HEK293 (cell line): ENCODE measurements around the gene PROKR2.

Experiments used
- CTCF ChIA-PET: fragments of 350-600 bp; formaldehyde crosslinking; extraction: SDS; loops from one replicate; lab custom pipeline; 2021; ENCODE audit warnings: antibody characterized with exemption; lab: Yijun Ruan, JAX
- POLR2A ChIA-PET: fragments of 300-600 bp; formaldehyde crosslinking; extraction: SDS; loops from one replicate; lab custom pipeline; 2020; ENCODE audit warnings: antibody characterized with exemption, inconsistent platforms; lab: Yijun Ruan, JAX
- H3K27ac ChIP-seq: fragments of 200-500 bp; sonication (Bioruptor generic); 2 replicates; pipeline ENCODE4 v1.5.1; 2014; ENCODE audit warnings: low read depth, low read length, control low read depth, inconsistent platforms; ENCODE audit errors: extremely low read depth
- H3K36me3 ChIP-seq, 2 experiments: fragments of 200-500 bp in 1 of 2; sonication (Bioruptor generic) in 1 of 2; 1 replicate in 1 of 2; 2 replicates in 1 of 2; pipeline ENCODE4 v1.5.1; 2014 to 2017; ENCODE audit warnings: inconsistent platforms in 2 of 2, low read length in 2 of 2; ENCODE audit not compliant: control insufficient read depth in 2 of 2, insufficient read depth in 1 of 2
- H3K4me1 ChIP-seq: fragments of 200-500 bp; sonication (Bioruptor generic); 2 replicates; pipeline ENCODE4 v1.5.1; 2014; ENCODE audit warnings: mild to moderate bottlenecking, low read length, inconsistent platforms; ENCODE audit not compliant: control insufficient read depth, insufficient read depth
- H3K4me3 ChIP-seq: 2 replicates; pipeline ENCODE4 v1.5.1; 2011; ENCODE audit warnings: low read depth, mild to moderate bottlenecking, control low read depth, low read length, moderate library complexity
- H3K9me3 ChIP-seq: fragments of 200-500 bp; sonication (Bioruptor generic); 2 replicates; pipeline ENCODE4 v1.5.1; 2014; ENCODE audit warnings: low read depth, low read length, inconsistent platforms; ENCODE audit not compliant: control insufficient read depth, insufficient read depth
- BCL11A ChIP-seq: fragments of 450-650 bp; formaldehyde crosslinking; IDR thresholded peaks from 2 replicates; pipeline ENCODE4 v1.5.1; 2016; ENCODE audit warnings: low read depth, missing biosample characterization, missing genetic modification characterization
- GLI2 ChIP-seq: fragments of 450-650 bp; formaldehyde crosslinking; IDR thresholded peaks from 2 replicates; pipeline ENCODE4; 2017; ENCODE audit warnings: missing biosample characterization, missing genetic modification characterization, low read depth, borderline replicate concordance
- GLIS2 ChIP-seq: fragments of 450-650 bp; formaldehyde crosslinking; IDR thresholded peaks from 2 replicates; pipeline ENCODE4 v1.5.1; 2016; ENCODE audit warnings: missing biosample characterization, missing genetic modification characterization
- KLF10 ChIP-seq: fragments of 450-650 bp; IDR thresholded peaks from 2 replicates; pipeline ENCODE4 v1.5.1; 2018; ENCODE audit warnings: missing biosample characterization, mild to moderate bottlenecking, missing genetic modification characterization
- SP3 ChIP-seq: fragments of 450-650 bp; formaldehyde crosslinking; IDR thresholded peaks from 2 replicates; pipeline ENCODE4 v1.5.1; 2016; ENCODE audit warnings: missing biosample characterization, missing genetic modification characterization
- YY1 ChIP-seq: fragments of 450-650 bp; formaldehyde crosslinking; IDR thresholded peaks from 2 replicates; pipeline ENCODE4 v1.5.1; 2018; ENCODE audit warnings: missing biosample characterization, missing genetic modification characterization
- YY2 ChIP-seq: fragments of 450-650 bp; formaldehyde crosslinking; IDR thresholded peaks from 2 replicates; pipeline ENCODE4 v1.5.1; 2016; ENCODE audit warnings: missing biosample characterization, missing genetic modification characterization
- ZBTB20 ChIP-seq: fragments of 450-650 bp; formaldehyde crosslinking; IDR thresholded peaks from 2 replicates; pipeline ENCODE4 v1.5.1; 2016; ENCODE audit warnings: missing biosample characterization, missing genetic modification characterization
- ZFP41 ChIP-seq: fragments of 450-650 bp; formaldehyde crosslinking; IDR thresholded peaks from 2 replicates; pipeline ENCODE4 v1.5.1; 2016; ENCODE audit warnings: missing biosample characterization, missing genetic modification characterization, borderline replicate concordance
- ZFP69B ChIP-seq: fragments of 450-650 bp; formaldehyde crosslinking; IDR thresholded peaks from 2 replicates; pipeline ENCODE4 v1.5.1; 2016; ENCODE audit warnings: missing biosample characterization, missing genetic modification characterization
- ZNF10 ChIP-seq: fragments of 450-650 bp; formaldehyde crosslinking; IDR thresholded peaks from 2 replicates; pipeline ENCODE4 v1.5.1; 2017; ENCODE audit warnings: missing biosample characterization, missing genetic modification characterization
- ZNF112 ChIP-seq: fragments of 450-650 bp; formaldehyde crosslinking; IDR thresholded peaks from 2 replicates; pipeline ENCODE4 v1.5.0; 2017; ENCODE audit warnings: missing biosample characterization, missing genetic modification characterization
- ZNF266 ChIP-seq: fragments of 450-650 bp; formaldehyde crosslinking; IDR thresholded peaks from 2 replicates; pipeline ENCODE4 v1.5.1; 2016; ENCODE audit warnings: missing biosample characterization, missing genetic modification characterization, low read depth
- ZNF335 ChIP-seq: fragments of 450-650 bp; formaldehyde crosslinking; conservative IDR thresholded peaks from 2 replicates; pipeline ENCODE4 v1.5.1; 2016; ENCODE audit warnings: missing biosample characterization, missing genetic modification characterization
- ZNF510 ChIP-seq: fragments of 450-650 bp; formaldehyde crosslinking; IDR thresholded peaks from 2 replicates; pipeline ENCODE4 v1.5.1; 2018; ENCODE audit warnings: mild to moderate bottlenecking, missing genetic modification characterization, missing biosample characterization; ENCODE audit not compliant: insufficient replicate concordance
- ZNF549 ChIP-seq: fragments of 450-650 bp; IDR thresholded peaks from 2 replicates; pipeline ENCODE4 v1.5.1; 2018; ENCODE audit warnings: missing biosample characterization, missing genetic modification characterization, mild to moderate bottlenecking, inconsistent platforms, moderate library complexity
- ZNF658 ChIP-seq: fragments of 450-650 bp; formaldehyde crosslinking; IDR thresholded peaks from 2 replicates; pipeline ENCODE4; 2016; ENCODE audit warnings: missing biosample characterization, missing genetic modification characterization
- ZNF791 ChIP-seq: fragments of 450-650 bp; formaldehyde crosslinking; IDR thresholded peaks from 2 replicates; pipeline ENCODE4 v1.5.1; 2016; ENCODE audit warnings: missing biosample characterization, missing genetic modification characterization
- ZNF792 ChIP-seq: fragments of 450-650 bp; formaldehyde crosslinking; IDR thresholded peaks from 2 replicates; pipeline ENCODE4 v1.5.1; 2016; ENCODE audit warnings: missing biosample characterization, missing genetic modification characterization
- ZNF837 ChIP-seq: fragments of 450-650 bp; formaldehyde crosslinking; IDR thresholded peaks from 2 replicates; pipeline ENCODE4 v1.5.1; 2016; ENCODE audit warnings: missing biosample characterization, missing genetic modification characterization
- TF ChIP-seq, protein P1 (sequence below): fragments of 450-650 bp; formaldehyde crosslinking; IDR thresholded peaks from 2 replicates; pipeline ENCODE4 v1.5.1; 2016; ENCODE audit warnings: missing biosample characterization, missing genetic modification characterization
- TF ChIP-seq, protein P2 (sequence below): fragments of 450-650 bp; formaldehyde crosslinking; IDR thresholded peaks from 2 replicates; pipeline ENCODE4 v1.5.1; 2017; ENCODE audit warnings: missing biosample characterization, mild to moderate bottlenecking, missing genetic modification characterization, moderate library complexity
- TF ChIP-seq, protein P3 (sequence below): fragments of 450-650 bp; formaldehyde crosslinking; optimal IDR thresholded peaks from 2 replicates; pipeline ENCODE3; 2016; ENCODE audit warnings: missing biosample characterization, mild to moderate bottlenecking, missing genetic modification characterization
- TF ChIP-seq, protein P4 (sequence below): fragments of 450-650 bp; formaldehyde crosslinking; IDR thresholded peaks from 2 replicates; pipeline ENCODE4 v1.5.1; 2016; ENCODE audit warnings: missing biosample characterization, missing genetic modification characterization
- TF ChIP-seq, protein P5 (sequence below): fragments of 450-650 bp; formaldehyde crosslinking; IDR thresholded peaks from 2 replicates; pipeline ENCODE4 v1.5.1; 2016; ENCODE audit warnings: missing biosample characterization, missing genetic modification characterization

PROKR2 gene

DNA sequence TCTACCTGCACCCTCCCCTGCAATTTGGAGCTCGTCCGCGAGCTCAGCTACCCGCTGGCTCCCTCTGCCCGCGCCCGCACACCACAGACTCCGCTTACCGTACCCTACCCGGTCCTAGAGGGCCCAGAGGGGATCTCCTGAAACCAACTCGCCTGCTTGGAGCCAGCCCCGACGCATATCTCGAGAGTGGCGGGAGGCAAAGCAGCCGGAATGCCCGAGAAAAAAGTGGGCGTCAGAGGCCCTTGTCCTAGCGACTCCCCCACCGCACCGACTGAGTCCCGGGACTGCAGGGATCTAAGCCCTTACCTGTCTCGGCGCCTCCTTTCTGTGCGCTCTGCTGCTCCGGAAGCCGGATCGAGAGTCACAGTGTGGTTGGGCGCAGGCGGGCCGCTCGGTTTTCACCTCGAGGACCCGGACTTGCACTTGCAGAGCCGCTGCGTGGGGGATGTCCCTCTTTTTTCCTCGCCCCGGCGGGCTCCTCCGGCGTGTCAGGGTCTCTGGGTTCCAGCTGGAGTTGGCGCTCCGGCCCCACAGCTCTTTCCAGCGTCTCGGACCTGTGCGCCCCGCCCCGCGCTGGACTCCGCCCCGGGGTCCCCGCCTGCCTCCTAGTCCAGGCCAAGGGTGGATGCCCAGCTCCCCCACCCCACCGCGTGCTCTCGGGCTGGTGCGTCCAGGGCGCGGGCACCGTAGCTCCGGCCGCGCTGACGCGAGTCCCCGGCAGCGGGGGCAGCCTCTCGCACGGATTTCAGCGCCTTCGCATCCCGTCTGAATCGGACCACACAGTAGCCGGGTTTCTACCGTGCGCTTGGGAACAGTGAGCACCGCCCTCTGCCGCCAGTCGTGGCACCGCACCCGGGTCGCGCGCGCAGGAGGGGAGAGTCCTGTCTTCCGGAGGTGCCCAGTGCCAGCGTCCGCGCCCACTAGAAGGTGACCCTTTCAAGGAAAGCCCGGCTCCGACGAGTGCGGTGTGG is at the start of gene PROKR2:
TSS of gene PROKR2 (minus strand) at position 767 of the 971 bp plus-strand sequence. CDS start 2,585 bp downstream, outside the sequence.
- H3K27ac ChIP-seq = no peak within 1 kb of the TSS
- peak within 1 kb of the TSS; percentile 26 for H3K4me3 ChIP-seq
- no peak for TF ChIP-seq YY2
- TF ChIP-seq SP3 (tag by site-specific recombination) = 0 out of 2 replicates have a peak, but pooled peaks have one; percentile 23
- no peak for TF ChIP-seq GLIS2
- TF ChIP-seq, protein P1, sequence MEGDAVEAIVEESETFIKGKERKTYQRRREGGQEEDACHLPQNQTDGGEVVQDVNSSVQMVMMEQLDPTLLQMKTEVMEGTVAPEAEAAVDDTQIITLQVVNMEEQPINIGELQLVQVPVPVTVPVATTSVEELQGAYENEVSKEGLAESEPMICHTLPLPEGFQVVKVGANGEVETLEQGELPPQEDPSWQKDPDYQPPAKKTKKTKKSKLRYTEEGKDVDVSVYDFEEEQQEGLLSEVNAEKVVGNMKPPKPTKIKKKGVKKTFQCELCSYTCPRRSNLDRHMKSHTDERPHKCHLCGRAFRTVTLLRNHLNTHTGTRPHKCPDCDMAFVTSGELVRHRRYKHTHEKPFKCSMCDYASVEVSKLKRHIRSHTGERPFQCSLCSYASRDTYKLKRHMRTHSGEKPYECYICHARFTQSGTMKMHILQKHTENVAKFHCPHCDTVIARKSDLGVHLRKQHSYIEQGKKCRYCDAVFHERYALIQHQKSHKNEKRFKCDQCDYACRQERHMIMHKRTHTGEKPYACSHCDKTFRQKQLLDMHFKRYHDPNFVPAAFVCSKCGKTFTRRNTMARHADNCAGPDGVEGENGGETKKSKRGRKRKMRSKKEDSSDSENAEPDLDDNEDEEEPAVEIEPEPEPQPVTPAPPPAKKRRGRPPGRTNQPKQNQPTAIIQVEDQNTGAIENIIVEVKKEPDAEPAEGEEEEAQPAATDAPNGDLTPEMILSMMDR = peak; percentile 47; the same call in 1 of the 2 replicates
- no peak for TF ChIP-seq ZNF658 (tag by site-specific recombination)
- no peak for TF ChIP-seq ZNF10 (tag by site-specific recombination)
- TF ChIP-seq, protein P2, sequence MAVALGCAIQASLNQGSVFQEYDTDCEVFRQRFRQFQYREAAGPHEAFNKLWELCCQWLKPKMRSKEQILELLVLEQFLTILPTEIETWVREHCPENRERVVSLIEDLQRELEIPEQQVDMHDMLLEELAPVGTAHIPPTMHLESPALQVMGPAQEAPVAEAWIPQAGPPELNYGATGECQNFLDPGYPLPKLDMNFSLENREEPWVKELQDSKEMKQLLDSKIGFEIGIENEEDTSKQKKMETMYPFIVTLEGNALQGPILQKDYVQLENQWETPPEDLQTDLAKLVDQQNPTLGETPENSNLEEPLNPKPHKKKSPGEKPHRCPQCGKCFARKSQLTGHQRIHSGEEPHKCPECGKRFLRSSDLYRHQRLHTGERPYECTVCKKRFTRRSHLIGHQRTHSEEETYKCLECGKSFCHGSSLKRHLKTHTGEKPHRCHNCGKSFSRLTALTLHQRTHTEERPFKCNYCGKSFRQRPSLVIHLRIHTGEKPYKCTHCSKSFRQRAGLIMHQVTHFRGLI (tag by site-specific recombination) = peak; percentile 68; the same call in 1 of the 2 replicates
- TF ChIP-seq ZNF792 (tag by site-specific recombination) = no peak
- no peak for TF ChIP-seq ZNF112 (tag by site-specific recombination)
- TF ChIP-seq BCL11A (tag by site-specific recombination) = no peak
- TF ChIP-seq ZNF266 (tag by site-specific recombination) = no peak
- TF ChIP-seq ZBTB20 (tag by site-specific recombination) = peak; percentile 27; the same call in 1 of the 2 replicates
- no peak for TF ChIP-seq ZFP69B (tag by site-specific recombination)
- TF ChIP-seq ZNF335 (tag by site-specific recombination) = peak; percentile 77
- TF ChIP-seq, protein P3, sequence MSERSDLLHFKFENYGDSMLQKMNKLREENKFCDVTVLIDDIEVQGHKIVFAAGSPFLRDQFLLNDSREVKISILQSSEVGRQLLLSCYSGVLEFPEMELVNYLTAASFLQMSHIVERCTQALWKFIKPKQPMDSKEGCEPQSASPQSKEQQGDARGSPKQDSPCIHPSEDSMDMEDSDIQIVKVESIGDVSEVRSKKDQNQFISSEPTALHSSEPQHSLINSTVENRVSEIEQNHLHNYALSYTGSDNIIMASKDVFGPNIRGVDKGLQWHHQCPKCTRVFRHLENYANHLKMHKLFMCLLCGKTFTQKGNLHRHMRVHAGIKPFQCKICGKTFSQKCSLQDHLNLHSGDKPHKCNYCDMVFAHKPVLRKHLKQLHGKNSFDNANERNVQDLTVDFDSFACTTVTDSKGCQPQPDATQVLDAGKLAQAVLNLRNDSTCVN = peak; percentile 30
- ChIA-PET CTCF (interaction anchor here (0.7 to 1.0 kb wide), 3 partner anchors 14 to 86 kb away, joined by 3 to 6 read pairs (median 3); no protein-coding TSS in a partner anchor), POLR2A (interaction anchor here (0.6 kb wide), 1 partner anchor 119 kb away, joined by 3 read pairs; no protein-coding TSS in a partner anchor)
- H3K36me3 ChIP-seq = no peaks in the 10 kb centered on the region
- H3K4me1 ChIP-seq = 0 out of 2 replicates have a peak, but pooled peaks cover 3% of the 10 kb centered on the region
- H3K9me3 ChIP-seq = no peaks in the 10 kb centered on the region

DNA sequence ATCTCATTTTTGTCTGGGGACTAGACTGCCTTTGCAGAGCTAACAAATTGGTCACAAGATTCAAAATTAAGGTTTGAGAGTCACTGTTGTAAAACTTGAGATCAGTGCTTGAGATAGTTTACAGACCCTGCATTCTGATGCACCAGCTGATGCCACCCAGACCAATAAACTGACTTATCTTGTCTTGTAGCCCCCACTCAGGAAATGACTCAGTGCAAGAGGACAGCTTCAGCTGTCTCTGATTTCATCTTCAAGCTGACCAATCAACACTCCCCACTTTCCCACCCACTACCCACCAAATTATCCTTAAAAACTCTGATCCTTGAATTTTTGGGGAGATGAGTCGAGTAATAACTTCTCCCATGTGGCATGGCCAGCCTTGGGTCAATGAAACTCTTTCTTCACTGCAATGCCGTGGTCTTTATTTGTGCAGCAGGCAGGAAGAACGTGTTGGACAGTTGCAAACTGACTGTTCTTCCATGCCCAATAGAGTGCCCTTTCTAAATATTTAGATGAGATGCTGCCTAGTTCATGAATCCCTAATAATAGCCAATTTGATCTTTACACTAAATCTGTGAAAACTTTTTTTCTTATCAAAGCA is 48.3 kb upstream of the PROKR2 start:
- POLR2A ChIA-PET = no interaction called here
- CTCF ChIA-PET = no interaction called here
- Histone ChIP-seq H3K27ac (no peak overlapping the region), H3K4me1 (no peaks in the 10 kb centered on the region), H3K36me3 (no peaks in the 10 kb centered on the region), H3K9me3 (no peaks in the 10 kb centered on the region), H3K4me3 (no peak overlapping the region)
- TF ChIP-seq ZFP41 (tag by site-specific recombination) (no peak), ZNF510 (no peak), YY1 (tag by site-specific recombination) (no peak), ZNF791 (tag by site-specific recombination) (no peak), ZNF837 (tag by site-specific recombination) (no peak), GLI2 (no peak), ZNF549 (tag by site-specific recombination) (no peak), KLF10 (tag by site-specific recombination) (no peak)
- TF ChIP-seq, protein P4, sequence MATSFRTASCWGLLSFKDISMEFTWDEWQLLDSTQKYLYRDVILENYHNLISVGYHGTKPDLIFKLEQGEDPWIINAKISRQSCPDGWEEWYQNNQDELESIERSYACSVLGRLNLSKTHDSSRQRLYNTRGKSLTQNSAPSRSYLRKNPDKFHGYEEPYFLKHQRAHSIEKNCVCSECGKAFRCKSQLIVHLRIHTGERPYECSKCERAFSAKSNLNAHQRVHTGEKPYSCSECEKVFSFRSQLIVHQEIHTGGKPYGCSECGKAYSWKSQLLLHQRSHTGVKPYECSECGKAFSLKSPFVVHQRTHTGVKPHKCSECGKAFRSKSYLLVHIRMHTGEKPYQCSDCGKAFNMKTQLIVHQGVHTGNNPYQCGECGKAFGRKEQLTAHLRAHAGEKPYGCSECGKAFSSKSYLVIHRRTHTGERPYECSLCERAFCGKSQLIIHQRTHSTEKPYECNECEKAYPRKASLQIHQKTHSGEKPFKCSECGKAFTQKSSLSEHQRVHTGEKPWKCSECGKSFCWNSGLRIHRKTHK (tag by site-specific recombination) = no peak
- TF ChIP-seq, protein P5, sequence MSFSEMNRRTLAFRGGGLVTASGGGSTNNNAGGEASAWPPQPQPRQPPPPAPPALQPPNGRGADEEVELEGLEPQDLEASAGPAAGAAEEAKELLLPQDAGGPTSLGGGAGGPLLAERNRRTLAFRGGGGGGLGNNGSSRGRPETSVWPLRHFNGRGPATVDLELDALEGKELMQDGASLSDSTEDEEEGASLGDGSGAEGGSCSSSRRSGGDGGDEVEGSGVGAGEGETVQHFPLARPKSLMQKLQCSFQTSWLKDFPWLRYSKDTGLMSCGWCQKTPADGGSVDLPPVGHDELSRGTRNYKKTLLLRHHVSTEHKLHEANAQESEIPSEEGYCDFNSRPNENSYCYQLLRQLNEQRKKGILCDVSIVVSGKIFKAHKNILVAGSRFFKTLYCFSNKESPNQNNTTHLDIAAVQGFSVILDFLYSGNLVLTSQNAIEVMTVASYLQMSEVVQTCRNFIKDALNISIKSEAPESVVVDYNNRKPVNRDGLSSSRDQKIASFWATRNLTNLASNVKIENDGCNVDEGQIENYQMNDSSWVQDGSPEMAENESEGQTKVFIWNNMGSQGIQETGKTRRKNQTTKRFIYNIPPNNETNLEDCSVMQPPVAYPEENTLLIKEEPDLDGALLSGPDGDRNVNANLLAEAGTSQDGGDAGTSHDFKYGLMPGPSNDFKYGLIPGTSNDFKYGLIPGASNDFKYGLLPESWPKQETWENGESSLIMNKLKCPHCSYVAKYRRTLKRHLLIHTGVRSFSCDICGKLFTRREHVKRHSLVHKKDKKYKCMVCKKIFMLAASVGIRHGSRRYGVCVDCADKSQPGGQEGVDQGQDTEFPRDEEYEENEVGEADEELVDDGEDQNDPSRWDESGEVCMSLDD (tag by site-specific recombination) = no peak
